GM19452 (cell line): ENCODE results near the gene ZNF625.

Experiments
- ATAC-seq: cut with Tn5 transposase; IDR thresholded peaks from one replicate; pipeline ENCODE4 v1.9.1; 2021; ENCODE audit not compliant: unreplicated experiment

ZNF625 gene

GRCh38 chr19:12156223-12157058 is at the start of gene ZNF625:
ZNF625 (minus strand) TSS chr19:12156734; CDS start chr19:12156558, 176 bp downstream.
- ATAC-seq = no peak

- no peak for ATAC-seq
Measured at GRCh38 chr19:12205296-12205695, 48.8 kb upstream of the ZNF625 start.

- no peak for ATAC-seq
Measured at GRCh38 chr19:12202250-12202649, 45.7 kb upstream of the ZNF625 start.

GRCh38 chr19:12199757-12200419 is 43.4 kb upstream of the ZNF625 start:
- ATAC-seq = no peak

GRCh38 chr19:12198136-12198535 is 41.6 kb upstream of the ZNF625 start:
- no peak for ATAC-seq

- no peak for ATAC-seq
Measured at GRCh38 chr19:12194827-12195731, 38.5 kb upstream of the ZNF625 start.

GRCh38 chr19:12187625-12188024 is 31.1 kb upstream of the ZNF625 start:
- ATAC-seq = no peak

- no peak for ATAC-seq
Measured at GRCh38 chr19:12180377-12180776, 23.8 kb upstream of the ZNF625 start.

- ATAC-seq = no peak
Measured at GRCh38 chr19:12166626-12167025, 10.1 kb upstream of the ZNF625 start.

GRCh38 chr19:12163826-12164225 is 7.3 kb upstream of the ZNF625 start:
- ATAC-seq = no peak

GRCh38 chr19:12162882-12163806 is 6.6 kb upstream of the ZNF625 start, which contains the start of gene ZNF136:
ZNF136 (plus strand) TSS chr19:12163096; CDS start chr19:12163204, 108 bp downstream.
- ATAC-seq = peak; percentile 93

- ATAC-seq = no peak
Measured at GRCh38 chr19:12162513-12162881, 6.0 kb upstream of the ZNF625 start.

GRCh38 chr19:12159773-12160414 is 3.4 kb upstream of the ZNF625 start:
- ATAC-seq = no peak

- ATAC-seq = no peak
Measured at GRCh38 chr19:12155324-12155860, 1.1 kb downstream of the ZNF625 start.

GRCh38 chr19:12145348-12145747 is 11.2 kb downstream of the ZNF625 start:
- ATAC-seq = no peak

GRCh38 chr19:12141405-12141736 is 15.2 kb downstream of the ZNF625 start:
- no peak for ATAC-seq

GRCh38 chr19:12140545-12141404 is 15.8 kb downstream of the ZNF625 start:
- peak; percentile 18 for ATAC-seq

- peak; percentile 94 for ATAC-seq
Measured at GRCh38 chr19:12139885-12140544, 16.5 kb downstream of the ZNF625 start, which contains the start of gene ZNF20. ZNF20 (minus strand) TSS chr19:12140350; CDS start chr19:12140182, 168 bp downstream.
